PC-3 (cell line): ENCODE data around the gene GABRA5.

Experiments used
- CTCF ChIP-seq: fragments of 300-600 bp; sonication (generic); conservative IDR thresholded peaks from 2 replicates; pipeline ENCODE4 v1.5.1; 2017; ENCODE audit warnings: antibody characterized with exemption, low read depth, mild to moderate bottlenecking, low read length
- EZH2 ChIP-seq: fragments of 300-600 bp; sonication (generic); IDR thresholded peaks from one replicate; pipeline ENCODE4 v1.6.1; 2017; ENCODE audit warnings: antibody characterized with exemption, mild to moderate bottlenecking, low read length; ENCODE audit not compliant: unreplicated experiment

GRCh38 chr15:26864664-26865191, 2.1 kb upstream of the GABRA5 start:
- peak; percentile 84 for TF ChIP-seq CTCF
- TF ChIP-seq EZH2, result no peak
